HL-60 (cell line): ENCODE measurements around the gene PGGHG.

ENCODE experiments used
- CTCF ChIP-seq: IDR thresholded peaks from one replicate; pipeline ENCODE4 v1.5.1; 2011; ENCODE audit warnings: low read length, control low read depth, inconsistent platforms; ENCODE audit not compliant: insufficient read depth
- GABPA ChIP-seq: IDR thresholded peaks from 2 replicates; pipeline ENCODE4 v1.6.1; 2012; ENCODE audit warnings: low read depth
- POLR2AphosphoS5 ChIP-seq: IDR thresholded peaks from 2 replicates; pipeline ENCODE4 v1.6.1; 2012; ENCODE audit warnings: low read depth
- SPI1 ChIP-seq: IDR thresholded peaks from 2 replicates; pipeline ENCODE4 v1.6.1; 2012; ENCODE audit warnings: low read depth, mild to moderate bottlenecking, borderline replicate concordance
- TF ChIP-seq, protein P1 (sequence below): IDR thresholded peaks from 2 replicates; pipeline ENCODE4 v1.6.1; 2012; ENCODE audit warnings: low read depth; ENCODE audit not compliant: insufficient replicate concordance

GRCh38 chr11:298406-299065 is 9.6 kb downstream of the PGGHG start:
- no peak for TF ChIP-seq CTCF
- TF ChIP-seq, protein P1, sequence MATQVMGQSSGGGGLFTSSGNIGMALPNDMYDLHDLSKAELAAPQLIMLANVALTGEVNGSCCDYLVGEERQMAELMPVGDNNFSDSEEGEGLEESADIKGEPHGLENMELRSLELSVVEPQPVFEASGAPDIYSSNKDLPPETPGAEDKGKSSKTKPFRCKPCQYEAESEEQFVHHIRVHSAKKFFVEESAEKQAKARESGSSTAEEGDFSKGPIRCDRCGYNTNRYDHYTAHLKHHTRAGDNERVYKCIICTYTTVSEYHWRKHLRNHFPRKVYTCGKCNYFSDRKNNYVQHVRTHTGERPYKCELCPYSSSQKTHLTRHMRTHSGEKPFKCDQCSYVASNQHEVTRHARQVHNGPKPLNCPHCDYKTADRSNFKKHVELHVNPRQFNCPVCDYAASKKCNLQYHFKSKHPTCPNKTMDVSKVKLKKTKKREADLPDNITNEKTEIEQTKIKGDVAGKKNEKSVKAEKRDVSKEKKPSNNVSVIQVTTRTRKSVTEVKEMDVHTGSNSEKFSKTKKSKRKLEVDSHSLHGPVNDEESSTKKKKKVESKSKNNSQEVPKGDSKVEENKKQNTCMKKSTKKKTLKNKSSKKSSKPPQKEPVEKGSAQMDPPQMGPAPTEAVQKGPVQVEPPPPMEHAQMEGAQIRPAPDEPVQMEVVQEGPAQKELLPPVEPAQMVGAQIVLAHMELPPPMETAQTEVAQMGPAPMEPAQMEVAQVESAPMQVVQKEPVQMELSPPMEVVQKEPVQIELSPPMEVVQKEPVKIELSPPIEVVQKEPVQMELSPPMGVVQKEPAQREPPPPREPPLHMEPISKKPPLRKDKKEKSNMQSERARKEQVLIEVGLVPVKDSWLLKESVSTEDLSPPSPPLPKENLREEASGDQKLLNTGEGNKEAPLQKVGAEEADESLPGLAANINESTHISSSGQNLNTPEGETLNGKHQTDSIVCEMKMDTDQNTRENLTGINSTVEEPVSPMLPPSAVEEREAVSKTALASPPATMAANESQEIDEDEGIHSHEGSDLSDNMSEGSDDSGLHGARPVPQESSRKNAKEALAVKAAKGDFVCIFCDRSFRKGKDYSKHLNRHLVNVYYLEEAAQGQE = no peak
- TF ChIP-seq POLR2AphosphoS5 = no peak
- no peak for TF ChIP-seq SPI1
- no peak for TF ChIP-seq GABPA
